Measurements from ENCODE around the gene KRT8.
"Not testable (repeated sequence)": the region's sequence is repeated elsewhere in the genome, so short reads cannot be mapped to it uniquely, and the experiment has no call there.

Gene KRT8

DNA sequence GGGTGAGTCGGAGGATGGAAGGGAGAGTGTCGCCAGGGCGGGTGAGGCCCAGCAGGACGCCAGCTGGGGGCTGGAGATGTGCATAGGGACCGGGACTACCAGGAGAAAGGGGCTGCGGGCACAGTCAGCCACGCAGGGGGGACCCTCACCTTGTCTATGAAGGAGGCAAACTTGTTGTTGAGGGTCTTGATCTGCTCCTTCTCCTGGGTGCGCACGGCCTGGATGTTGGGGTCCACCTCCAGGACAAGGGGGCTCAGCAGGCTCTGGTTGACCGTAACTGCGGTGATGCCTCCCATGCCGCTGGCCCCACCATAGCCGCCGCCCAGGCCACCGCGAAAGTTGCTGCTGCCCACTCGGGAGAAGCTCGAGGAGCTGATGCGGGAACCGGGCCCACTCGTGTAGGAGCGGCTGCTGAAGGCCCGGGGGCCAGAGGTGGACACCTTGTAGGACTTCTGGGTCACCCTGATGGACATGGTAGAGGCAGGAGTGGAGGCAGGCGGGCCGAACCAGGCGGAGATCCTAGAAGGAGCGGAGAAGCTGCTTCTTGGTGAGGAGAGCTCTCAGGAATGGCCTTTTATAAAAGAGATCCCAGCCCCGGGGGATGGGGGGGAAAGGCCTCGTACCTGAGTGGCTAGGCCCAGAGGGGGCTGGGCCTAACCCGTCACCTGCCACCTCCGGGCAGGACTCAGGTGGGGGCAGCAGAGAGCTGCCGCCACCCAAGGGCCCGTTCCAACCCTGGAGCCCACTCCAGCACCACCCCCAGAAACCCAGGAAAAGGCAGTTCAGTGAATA lies at the start of gene KRT8:
Gene KRT8 (minus strand): TSS at position 568 of the 792 bp plus-strand sequence. CDS start 95 bp downstream, at position 473.
- H3K4me3 ChIP-seq, H4K20me1 ChIP-seq, H3K9ac ChIP-seq, H3K27me3 ChIP-seq, H3K36me3 ChIP-seq, H3K27ac ChIP-seq, H3K9me3 ChIP-seq: not testable (repeated sequence)
- Histone ChIP-seq H3K4me2 (peak within 1 kb of the TSS; percentile 34; the same call in 1 of the 2 replicates), H3K4me1 (peaks cover 15% of the 10 kb centered on the region; the same call in 1 of the 2 replicates)

DNA sequence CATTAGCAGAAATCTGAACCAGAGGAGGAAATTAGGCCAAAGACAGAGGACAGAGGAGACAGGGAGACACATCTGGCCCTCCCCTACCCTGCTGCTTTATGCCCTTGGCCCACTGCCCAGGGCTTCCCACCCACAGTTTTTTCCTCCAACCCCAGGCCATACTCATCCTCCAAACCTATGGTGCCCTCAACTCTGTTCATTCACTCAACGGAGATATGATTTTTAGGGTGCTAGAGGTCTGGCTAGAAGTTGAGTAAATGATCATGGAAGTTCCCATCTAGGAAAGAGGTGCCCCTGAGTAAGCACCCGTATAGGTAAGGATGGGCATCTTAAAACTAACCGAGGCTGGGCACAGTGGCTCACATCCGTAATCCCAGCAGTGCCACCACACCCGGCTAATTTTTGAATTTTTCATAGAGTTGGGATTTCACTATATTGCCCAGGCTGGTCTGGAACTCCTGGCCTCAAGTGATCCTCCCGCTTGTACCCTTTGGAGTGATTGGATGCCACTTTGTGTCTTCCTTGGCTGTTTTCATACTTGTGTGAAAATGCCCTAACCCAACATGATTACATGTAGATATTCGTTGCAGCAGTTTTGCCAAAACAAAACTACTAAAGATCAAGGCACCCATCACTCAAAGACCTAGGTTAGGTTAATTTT lies 48.4 kb upstream of the KRT8 start:
- Histone ChIP-seq H3K4me3 (no peak overlapping the region), H4K20me1 (no peaks in the 10 kb centered on the region), H3K4me2 (no peak overlapping the region), H3K9ac (no peak overlapping the region), H3K27ac (no peak overlapping the region), H3K36me3 (no peaks in the 10 kb centered on the region), H3K9me3 (no peaks in the 10 kb centered on the region), H3K4me1 (peaks cover 5% of the 10 kb centered on the region; the same call in 1 of the 2 replicates), H3K27me3 (peaks cover 17% of the 10 kb centered on the region)
- TF ChIP-seq Cebpa-rat (IDR thresholded peaks at IDR 0.05) = no peak

DNA sequence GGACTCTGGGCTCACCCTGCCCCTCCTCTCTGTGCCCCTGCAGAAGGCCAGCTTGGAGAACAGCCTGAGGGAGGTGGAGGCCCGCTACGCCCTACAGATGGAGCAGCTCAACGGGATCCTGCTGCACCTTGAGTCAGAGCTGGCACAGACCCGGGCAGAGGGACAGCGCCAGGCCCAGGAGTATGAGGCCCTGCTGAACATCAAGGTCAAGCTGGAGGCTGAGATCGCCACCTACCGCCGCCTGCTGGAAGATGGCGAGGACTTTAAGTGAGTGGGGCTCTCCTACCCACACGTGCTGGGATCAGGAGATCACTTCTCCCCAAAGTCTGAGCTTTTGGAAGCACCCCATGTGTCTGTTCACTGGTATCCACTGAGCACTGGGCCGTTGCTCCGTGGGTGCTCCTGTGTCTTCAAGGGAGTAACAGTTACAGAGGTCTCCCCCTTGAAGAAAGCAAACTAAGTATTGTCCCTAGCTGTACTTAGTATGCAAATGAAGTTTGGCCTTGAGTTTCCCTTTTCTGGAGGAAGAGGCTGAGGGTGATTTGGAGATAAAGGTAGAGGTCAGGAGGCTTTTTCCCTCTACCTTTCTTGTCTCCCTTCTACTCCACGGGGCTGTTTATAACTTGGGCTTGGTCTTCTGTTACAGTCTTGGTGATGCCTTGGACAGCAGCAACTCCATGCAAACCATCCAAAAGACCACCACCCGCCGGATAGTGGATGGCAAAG lies 47.4 kb upstream of the KRT8 start:
- H3K27ac ChIP-seq = no peak overlapping the region
- H3K36me3 ChIP-seq = no peaks in the 10 kb centered on the region
- no peaks in the 10 kb centered on the region for H4K20me1 ChIP-seq

DNA sequence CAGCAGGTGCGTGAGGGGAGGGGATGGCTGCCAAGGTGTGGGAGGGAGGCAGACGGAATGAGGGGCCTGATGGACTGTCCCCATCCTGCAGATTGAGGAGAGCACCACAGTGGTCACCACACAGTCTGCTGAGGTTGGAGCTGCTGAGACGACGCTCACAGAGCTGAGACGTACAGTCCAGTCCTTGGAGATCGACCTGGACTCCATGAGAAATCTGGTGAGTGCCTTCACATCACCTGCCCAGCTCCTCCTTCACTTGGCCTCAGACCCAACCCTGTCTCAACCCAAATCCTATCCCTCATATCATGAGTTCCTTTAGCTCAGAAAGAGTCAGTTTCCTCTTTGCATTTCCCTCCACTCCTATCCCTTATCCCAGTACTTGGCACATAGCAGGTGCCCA lies 46.8 kb upstream of the KRT8 start:
- no peak for TF ChIP-seq Cebpa-rat (IDR thresholded peaks at IDR 0.05)
- no peak overlapping the region for H3K27ac ChIP-seq
- no peaks in the 10 kb centered on the region for H3K4me1 ChIP-seq
- H3K4me3 ChIP-seq = no peak overlapping the region
- H3K27me3 ChIP-seq = peaks cover 17% of the 10 kb centered on the region
- no peaks in the 10 kb centered on the region for H4K20me1 ChIP-seq
- no peaks in the 10 kb centered on the region for H3K9me3 ChIP-seq
- no peaks in the 10 kb centered on the region for H3K36me3 ChIP-seq
- H3K4me2 ChIP-seq = no peak overlapping the region
- no peak overlapping the region for H3K9ac ChIP-seq

More for the DNA sequence above, 47.4 kb upstream of the KRT8 start:
- no peak overlapping the region for H3K4me2 ChIP-seq
- no peak overlapping the region for H3K9ac ChIP-seq
- H3K9me3 ChIP-seq = no peaks in the 10 kb centered on the region
- H3K27me3 ChIP-seq = peaks cover 17% of the 10 kb centered on the region
- no peak overlapping the region for H3K4me3 ChIP-seq
- peaks cover 4% of the 10 kb centered on the region; the same call in 1 of the 2 replicates for H3K4me1 ChIP-seq
- no peak for TF ChIP-seq Cebpa-rat (IDR thresholded peaks at IDR 0.05)

DNA sequence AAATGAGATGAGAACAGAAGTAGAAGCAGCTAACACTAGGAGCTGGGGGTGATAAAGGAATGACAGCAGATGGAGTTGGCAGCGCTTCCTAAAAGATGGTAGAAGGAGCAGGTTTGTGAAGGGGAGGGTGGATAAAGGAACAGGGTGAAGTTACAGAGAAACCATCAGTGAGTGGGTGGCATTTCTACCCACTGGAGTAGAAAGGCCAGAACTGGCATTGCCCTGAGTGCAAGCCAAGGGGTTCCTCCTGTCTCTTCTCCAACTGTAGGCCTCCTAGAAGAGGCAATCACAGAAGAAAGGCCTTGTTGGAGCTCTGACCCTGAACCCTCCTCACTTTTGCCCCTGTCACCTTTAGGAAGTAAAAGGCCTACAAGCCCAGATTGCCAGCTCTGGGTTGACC lies 46.2 kb upstream of the KRT8 start:
- Histone ChIP-seq H3K4me2 (no peak overlapping the region), H3K4me1 (no peaks in the 10 kb centered on the region), H3K4me3 (no peak overlapping the region), H3K27ac (no peak overlapping the region), H3K27me3 (peaks cover 17% of the 10 kb centered on the region), H3K9me3 (no peaks in the 10 kb centered on the region), H3K9ac (no peak overlapping the region), H3K36me3 (no peaks in the 10 kb centered on the region), H4K20me1 (no peaks in the 10 kb centered on the region)
- no peak for TF ChIP-seq Cebpa-rat (IDR thresholded peaks at IDR 0.05)

DNA sequence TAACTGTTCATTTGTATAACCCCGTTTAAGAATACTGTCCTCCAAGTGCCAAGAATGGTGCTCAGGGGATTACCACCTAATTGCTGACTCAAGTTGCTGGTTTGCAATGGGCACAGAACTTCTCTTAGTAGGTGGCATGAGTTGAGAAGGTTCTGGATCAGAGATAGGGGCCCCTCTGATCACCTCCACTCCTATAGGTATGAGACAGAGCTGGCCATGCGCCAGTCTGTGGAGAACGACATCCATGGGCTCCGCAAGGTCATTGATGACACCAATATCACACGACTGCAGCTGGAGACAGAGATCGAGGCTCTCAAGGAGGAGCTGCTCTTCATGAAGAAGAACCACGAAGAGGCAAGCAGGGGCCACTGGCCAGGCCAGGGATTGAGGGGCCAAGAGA lies 45.7 kb upstream of the KRT8 start:
- Histone ChIP-seq H3K4me2 (no peak overlapping the region), H3K36me3 (no peaks in the 10 kb centered on the region), H3K27me3 (peaks cover 17% of the 10 kb centered on the region), H3K4me3 (no peak overlapping the region), H3K27ac (no peak overlapping the region), H3K9ac (no peak overlapping the region), H3K4me1 (no peaks in the 10 kb centered on the region), H3K9me3 (no peaks in the 10 kb centered on the region), H4K20me1 (no peaks in the 10 kb centered on the region)
- TF ChIP-seq Cebpa-rat (IDR thresholded peaks at IDR 0.05) = no peak

DNA sequence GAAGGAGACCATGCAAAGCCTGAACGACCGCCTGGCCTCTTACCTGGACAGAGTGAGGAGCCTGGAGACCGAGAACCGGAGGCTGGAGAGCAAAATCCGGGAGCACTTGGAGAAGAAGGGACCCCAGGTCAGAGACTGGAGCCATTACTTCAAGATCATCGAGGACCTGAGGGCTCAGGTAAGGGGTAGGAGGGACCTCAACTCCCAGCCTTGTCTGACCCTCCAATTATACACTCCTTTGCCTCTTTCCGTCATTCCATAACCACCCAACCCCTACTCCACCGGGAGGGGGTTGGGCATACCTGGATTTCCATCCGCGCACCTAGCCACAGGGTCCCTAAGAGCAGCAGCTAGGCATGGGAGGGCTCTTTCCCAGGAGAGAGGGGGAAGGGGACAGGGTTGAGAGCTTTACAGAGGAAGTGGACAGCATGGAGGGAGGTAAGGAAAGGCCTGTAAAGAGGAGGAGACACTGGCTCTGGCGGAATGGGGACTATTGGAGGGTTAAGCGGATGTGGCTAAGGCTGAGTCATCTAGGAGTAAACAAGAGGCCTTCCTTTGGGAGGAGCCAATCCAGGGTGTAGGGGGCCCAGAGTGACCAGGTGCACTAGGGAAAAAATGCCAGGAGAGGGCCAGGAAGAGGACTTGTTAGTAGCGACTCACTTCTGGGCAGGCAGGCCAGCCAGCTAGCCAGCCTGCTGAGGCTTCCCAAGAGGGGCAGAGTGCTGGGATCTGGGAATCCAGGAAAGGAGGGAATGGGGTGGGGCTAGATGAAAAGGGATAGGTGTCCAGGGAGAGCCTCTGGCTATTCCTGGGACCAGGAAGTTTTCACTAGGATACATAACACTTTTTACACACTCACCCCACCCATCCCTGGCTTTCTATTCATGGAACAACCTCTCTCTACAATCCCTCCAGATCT lies 44.8 kb upstream of the KRT8 start:
- Histone ChIP-seq H3K9ac (no peak overlapping the region), H4K20me1 (no peaks in the 10 kb centered on the region), H3K27ac (no peak overlapping the region), H3K36me3 (no peaks in the 10 kb centered on the region), H3K4me3 (no peak overlapping the region), H3K4me1 (no peaks in the 10 kb centered on the region), H3K4me2 (no peak overlapping the region), H3K9me3 (no peaks in the 10 kb centered on the region), H3K27me3 (peaks cover 17% of the 10 kb centered on the region)
- TF ChIP-seq Cebpa-rat (IDR thresholded peaks at IDR 0.05) = no peak

DNA sequence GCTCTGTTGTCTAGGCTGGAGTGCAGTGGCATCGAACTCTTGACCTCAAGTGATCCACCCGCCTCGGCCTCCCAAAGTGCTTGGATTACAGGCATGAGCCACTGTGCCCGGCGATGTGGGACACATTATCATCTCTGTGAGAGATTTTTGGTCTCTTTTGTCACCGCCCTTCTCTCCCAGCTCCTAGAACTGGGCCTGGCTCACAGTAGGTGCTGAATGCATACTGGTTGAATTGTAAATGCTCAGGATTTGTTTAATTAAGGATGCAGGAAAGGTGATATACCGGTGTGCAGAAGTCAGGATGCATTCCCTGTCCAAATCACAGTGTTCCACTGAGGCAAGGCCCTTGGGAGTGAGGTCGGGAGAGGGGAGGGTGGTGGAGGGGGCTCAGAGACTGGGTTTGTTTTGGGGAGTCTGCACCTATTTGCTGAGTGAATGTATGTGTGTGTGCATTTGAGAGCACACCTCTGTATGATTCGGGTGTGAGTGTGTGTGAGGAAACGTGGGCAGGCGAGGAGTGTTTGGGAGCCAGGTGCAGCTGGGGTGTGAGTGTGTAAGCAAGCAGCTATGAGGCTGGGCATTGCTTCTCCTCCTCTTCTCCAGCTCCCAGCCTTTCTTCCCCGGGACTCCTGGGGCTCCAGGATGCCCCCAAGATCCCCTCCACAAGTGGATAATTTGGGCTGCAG lies 43.0 kb upstream of the KRT8 start:
- no peak overlapping the region for H3K27ac ChIP-seq
- H3K27me3 ChIP-seq = peaks cover 17% of the 10 kb centered on the region
- no peaks in the 10 kb centered on the region for H4K20me1 ChIP-seq
- no peak overlapping the region for H3K4me2 ChIP-seq
- no peaks in the 10 kb centered on the region for H3K9me3 ChIP-seq
- H3K4me3 ChIP-seq = no peak overlapping the region
- H3K36me3 ChIP-seq = no peaks in the 10 kb centered on the region
- no peaks in the 10 kb centered on the region for H3K4me1 ChIP-seq
- no peak for TF ChIP-seq Cebpa-rat (IDR thresholded peaks at IDR 0.05)
- H3K9ac ChIP-seq = no peak overlapping the region

Data from BLaER1 (cell line).